Inflammatory macrophage treated with lipopolysaccharide for 1 hour (primary cell): ENCODE measurements around the gene DCAF15.
"Not testable (repeated sequence)": the region's sequence is repeated elsewhere in the genome, so short reads cannot be mapped to it uniquely, and the experiment has no call there.

Source experiments
- DNase-seq, 2 donors: peaks; one replicate each; pipeline ENCODE4 v3.0.0-alpha.2; 2020 to 2022

DCAF15 gene

GRCh38 chr19:13952154-13952930 is at the start of gene DCAF15:
Gene DCAF15 (plus strand): TSS chr19:13952509. CDS start chr19:13952513, 4 bp downstream.
- peak; percentile 99 to 100 for DNase-seq

GRCh38 chr19:13902993-13903555 is 49.2 kb upstream of the DCAF15 start:
- DNase-seq, result peak in 1 of 2 donors; percentile 37

GRCh38 chr19:13905634-13906520 is 46.4 kb upstream of the DCAF15 start, which contains the start of the genes BRME1 and CC2D1A:
Gene BRME1 (minus strand): TSS chr19:13906117. CDS start chr19:13904892, 1,225 bp downstream.
Gene CC2D1A (plus strand): TSS chr19:13906201. CDS start chr19:13906442, 241 bp downstream.
- peak; percentile 82 to 91 for DNase-seq

GRCh38 chr19:13906521-13906904 is 45.8 kb upstream of the DCAF15 start:
- peak in 1 of 2 donors; percentile 11 for DNase-seq

GRCh38 chr19:13906910-13907309 is 45.4 kb upstream of the DCAF15 start:
- no peak for DNase-seq

- DNase-seq, result no peak
These were observed 43.6 kb upstream of the DCAF15 start for GRCh38 chr19:13908674-13909073.

- DNase-seq, result no peak
These were observed 42.9 kb upstream of the DCAF15 start for GRCh38 chr19:13909430-13909829.

- DNase-seq, result no peak
These were observed 39.0 kb upstream of the DCAF15 start for GRCh38 chr19:13913352-13913751.

- no peak for DNase-seq
These were observed 37.5 kb upstream of the DCAF15 start for GRCh38 chr19:13914777-13915176.

GRCh38 chr19:13917888-13918406 is 34.4 kb upstream of the DCAF15 start:
- DNase-seq, result no peak

GRCh38 chr19:13918726-13919411 is 33.4 kb upstream of the DCAF15 start:
- DNase-seq, result no peak

- no peak for DNase-seq
These were observed 31.8 kb upstream of the DCAF15 start for GRCh38 chr19:13920524-13920923.

- peak; percentile 25 to 41 for DNase-seq
These were observed 31.2 kb upstream of the DCAF15 start for GRCh38 chr19:13920940-13921747.

GRCh38 chr19:13922118-13922517 is 30.2 kb upstream of the DCAF15 start:
- DNase-seq, result not testable (repeated sequence)

GRCh38 chr19:13923194-13923987 is 28.9 kb upstream of the DCAF15 start:
- no peak for DNase-seq

GRCh38 chr19:13926010-13926409 is 26.3 kb upstream of the DCAF15 start:
- DNase-seq, result no peak

GRCh38 chr19:13926715-13927114 is 25.6 kb upstream of the DCAF15 start:
- DNase-seq, result no peak

GRCh38 chr19:13929340-13929739 is 23.0 kb upstream of the DCAF15 start:
- DNase-seq, result no peak

- no peak for DNase-seq
These were observed 22.4 kb upstream of the DCAF15 start for GRCh38 chr19:13929956-13930355.

GRCh38 chr19:13930402-13930801 is 21.9 kb upstream of the DCAF15 start:
- no peak for DNase-seq
